H1 (cell line): Measurements from ENCODE around the gene CKB. TPM values are rescaled to one million over a fixed set of nuclear protein-coding genes. Genes with fewer than 3 reads are reported as not detected.

Experiments used
- CTCF ChIA-PET: fragments of 300-600 bp; sonication (Branson Sonifier 250); formaldehyde crosslinking; loops from one replicate; lab custom pipeline; 2021; ENCODE audit not compliant: partially characterized antibody; lab: Charles Lee
- POLR2A ChIA-PET: fragments of 300-600 bp; sonication (Branson Sonifier 250); formaldehyde crosslinking; loops from one replicate; lab custom pipeline; 2021; ENCODE audit warnings: inconsistent platforms; ENCODE audit not compliant: partially characterized antibody; lab: Charles Lee
- DNase-seq, 2 experiments: peaks; one replicate each; pipeline versions ENCODE4 v3.0.0 to v3.0.0-alpha.2; 2010 to 2022; ENCODE audit warnings: low spot score in 2 of 2, low read depth in 1 of 2, mixed read lengths in 1 of 2
- FAIRE-seq: peaks from 2 replicates; lab custom pipeline; 2011; peaks lifted over from hg19 to GRCh38; lab: Jason Lieb, UNC
- H2AFZ ChIP-seq: 2 replicates; pipeline ENCODE4 v1.8.1; 2012; ENCODE audit warnings: low read length, inconsistent platforms
- H2AK5ac ChIP-seq: 2 replicates; pipeline ENCODE4 v1.6.1; 2013; ENCODE audit warnings: low read depth, low read length
- H2BK120ac ChIP-seq: replicated peaks from 2 replicates; pipeline ENCODE3; 2013; ENCODE audit warnings: low read depth, low read length, inconsistent platforms
- H2BK12ac ChIP-seq: 2 replicates; pipeline ENCODE4 v1.6.1; 2013; ENCODE audit warnings: low read depth, low read length
- H2BK15ac ChIP-seq: 2 replicates; pipeline ENCODE4 v1.6.1; 2013; ENCODE audit warnings: low read length
- H2BK20ac ChIP-seq: 2 replicates; pipeline ENCODE4 v1.6.1; 2013; ENCODE audit warnings: low read length
- H2BK5ac ChIP-seq: 2 replicates; pipeline ENCODE4 v1.6.1; 2013; ENCODE audit warnings: low read depth, low read length
- H3K14ac ChIP-seq: 2 replicates; pipeline ENCODE4 v1.6.1; 2013; ENCODE audit warnings: inconsistent platforms; ENCODE audit not compliant: insufficient read length
- H3K18ac ChIP-seq: 2 replicates; pipeline ENCODE4 v1.6.1; 2013; ENCODE audit warnings: low read length; ENCODE audit errors: extremely low read depth
- H3K23ac ChIP-seq: 2 replicates; pipeline ENCODE4 v1.6.1; 2013; ENCODE audit warnings: inconsistent platforms; ENCODE audit not compliant: insufficient read length
- H3K23me2 ChIP-seq: 2 replicates; pipeline ENCODE4 v1.6.1; 2013; ENCODE audit warnings: low read depth, low read length
- H3K27ac ChIP-seq: 2 replicates; pipeline ENCODE4 v1.6.1; 2011; ENCODE audit warnings: low read depth, low read length, inconsistent platforms
- H3K27me3 ChIP-seq, 4 experiments: replicated peaks in 1 of 4; 1 replicate in 1 of 4; 2 replicates in 3 of 4; pipeline versions ENCODE4 v1.6.1 to v1.8.1; 2011 to 2013; ENCODE audit warnings: low read length in 3 of 4, mild to moderate bottlenecking in 3 of 4, inconsistent platforms in 2 of 4, mixed read lengths in 2 of 4, moderate library complexity in 1 of 4; ENCODE audit not compliant: control insufficient read depth in 3 of 4, insufficient read depth in 3 of 4; ENCODE audit errors: extremely low read depth in 1 of 4
- H3K36me3 ChIP-seq, 4 experiments: 2 replicates each; pipeline versions ENCODE4 v1.6.1 to v1.8.1; 2011 to 2013; ENCODE audit warnings: mild to moderate bottlenecking in 4 of 4, low read length in 3 of 4, moderate library complexity in 2 of 4, control low read depth in 1 of 4, inconsistent platforms in 1 of 4; ENCODE audit not compliant: insufficient read depth in 4 of 4, control insufficient read depth in 2 of 4
- H3K4ac ChIP-seq: replicated peaks from 2 replicates; pipeline ENCODE3; 2013; ENCODE audit warnings: low read length, low read depth, mixed read lengths, inconsistent platforms; ENCODE audit not compliant: insufficient read length
- H3K4me1 ChIP-seq, 4 experiments: replicated peaks in 1 of 4; 1 replicate in 1 of 4; 2 replicates in 3 of 4; pipeline versions ENCODE4 v1.6.1 to v1.8.1; 2011 to 2013; ENCODE audit warnings: low read length in 3 of 4, inconsistent platforms in 2 of 4, mixed read lengths in 1 of 4; ENCODE audit not compliant: insufficient read depth in 4 of 4, control insufficient read depth in 3 of 4
- H3K4me2 ChIP-seq, 2 experiments: 2 replicates each; pipeline versions ENCODE4 v1.6.1 to v1.8.1; 2011 to 2013; ENCODE audit warnings: low read depth in 2 of 2, low read length in 2 of 2, control low read depth in 1 of 2, inconsistent platforms in 1 of 2, mild to moderate bottlenecking in 1 of 2; ENCODE audit not compliant: insufficient read depth in 1 of 2
- H3K4me3 ChIP-seq, 4 experiments: fragments of 200-600, 300-600 bp in 1 of 4; sonication (generic), shearing (Covaris generic), sonication (Bioruptor Twin) in 1 of 4; 2 replicates each; pipeline versions ENCODE4 v1.5.1 to v1.8.1; 2011 to 2016; ENCODE audit warnings: low read length in 4 of 4, low read depth in 3 of 4, control low read depth in 2 of 4, inconsistent platforms in 2 of 4, mild to moderate bottlenecking in 2 of 4, mixed read lengths in 1 of 4, moderate library complexity in 1 of 4; ENCODE audit not compliant: insufficient read depth in 2 of 4; ENCODE audit errors: extremely low read depth in 1 of 4
- H3K56ac ChIP-seq: replicated peaks from 2 replicates; pipeline ENCODE3; 2013; ENCODE audit warnings: low read depth, mild to moderate bottlenecking, mixed read lengths, low read length, inconsistent platforms; ENCODE audit not compliant: insufficient read length
- H3K79me1 ChIP-seq: 2 replicates; pipeline ENCODE4 v1.6.1; 2013; ENCODE audit warnings: low read depth, low read length, control low read depth
- H3K79me2 ChIP-seq, 2 experiments: 2 replicates each; pipeline versions ENCODE4 v1.6.1 to v1.8.1; 2012 to 2013; ENCODE audit warnings: low read length in 2 of 2, mild to moderate bottlenecking in 2 of 2, inconsistent platforms in 1 of 2; ENCODE audit not compliant: insufficient read depth in 2 of 2, control insufficient read depth in 1 of 2
- H3K9ac ChIP-seq, 4 experiments: replicated peaks in 1 of 4; 1 replicate in 1 of 4; 2 replicates in 3 of 4; pipeline versions ENCODE4 v1.6.1 to v1.8.1; 2011 to 2013; ENCODE audit warnings: low read depth in 3 of 4, low read length in 3 of 4, control low read depth in 2 of 4, mild to moderate bottlenecking in 2 of 4, moderate library complexity in 2 of 4, inconsistent platforms in 1 of 4; ENCODE audit errors: extremely low read depth in 1 of 4
- H3K9me3 ChIP-seq, 2 experiments: 2 replicates each; pipeline versions ENCODE4 v1.6.1 to v1.8.1; 2012 to 2013; ENCODE audit warnings: mild to moderate bottlenecking in 2 of 2, moderate library complexity in 2 of 2, control low read depth in 1 of 2, inconsistent platforms in 1 of 2, low read depth in 1 of 2, low read length in 1 of 2, mixed read lengths in 1 of 2; ENCODE audit not compliant: insufficient read depth in 2 of 2
- H4K20me1 ChIP-seq, 2 experiments: replicated peaks in 1 of 2; 2 replicates each; pipeline versions ENCODE3 to v1.8.1; 2011 to 2013; ENCODE audit warnings: inconsistent platforms in 2 of 2, low read length in 2 of 2, mild to moderate bottlenecking in 1 of 2; ENCODE audit not compliant: insufficient read depth in 2 of 2, control insufficient read depth in 1 of 2
- H4K5ac ChIP-seq: 2 replicates; pipeline ENCODE4 v1.6.1; 2013; ENCODE audit warnings: low read length, low read depth, mixed read lengths, inconsistent platforms; ENCODE audit not compliant: insufficient read length
- H4K8ac ChIP-seq: 2 replicates; pipeline ENCODE4 v1.8.0; 2013; ENCODE audit warnings: mild to moderate bottlenecking, moderate library complexity, low read length, inconsistent platforms; ENCODE audit not compliant: insufficient read depth; ENCODE audit errors: extremely low read depth
- H4K91ac ChIP-seq: replicated peaks from 2 replicates; pipeline ENCODE3; 2013; ENCODE audit warnings: low read length, mixed read lengths, inconsistent platforms; ENCODE audit not compliant: insufficient read length
- CHD2 ChIP-seq: IDR thresholded peaks from 2 replicates; pipeline ENCODE4 v1.6.1; 2012; ENCODE audit warnings: low read length, improper control_type of control experiment
- GABPA ChIP-seq: IDR thresholded peaks from 2 replicates; pipeline ENCODE4 v1.6.1; 2011; ENCODE audit warnings: mild to moderate bottlenecking, low read length, moderate library complexity, borderline replicate concordance; ENCODE audit not compliant: insufficient read depth
- MAFK ChIP-seq: IDR thresholded peaks from 2 replicates; pipeline ENCODE4 v1.6.1; 2012; ENCODE audit warnings: low read depth, mild to moderate bottlenecking, improper control_type of control experiment, low read length
- WGBS, 2 experiments: shearing (Covaris generic) in 1 of 2; methylation state at CpG; one replicate each; pipeline versions ENCODE4 v1.1.6 to v1.1.7; 2013 to 2015; ENCODE audit warnings: low lambda C conversion rate in 2 of 2, mixed read lengths in 2 of 2, inconsistent platforms in 1 of 2, low coverage in 1 of 2, missing lambda C conversion rate in 1 of 2; ENCODE audit not compliant: insufficient replicate concordance in 2 of 2, insufficient coverage in 1 of 2, insufficient read length in 1 of 2; ENCODE audit errors: extremely low coverage in 1 of 2, missing lambda C conversion rate in 1 of 2; 5-methylcytosine and 5-hydroxymethylcytosine counted together
- polyA plus RNA-seq, 7 experiments: library from polyadenylated mRNA; depleted of rRNA in 3 of 7; stranded (reverse) in 5 of 7; unstranded in 2 of 7; fragments of >200 nt in 5 of 7; fragments of 200-250 nt in 2 of 7; gene quantifications; 1 replicate in 5 of 7; 2 replicates in 1 of 7; 4 replicates in 1 of 7; pipeline versions ENCODE4 v1.2.1 to v1.2.3, GENCODE V29; 2011 to 2013; ENCODE audit warnings: missing spikeins in 2 of 7, mixed read lengths in 2 of 7
- total RNA-seq: library from RNA; stranded (reverse); fragmentation: NEBNext Ultra II Directional; extraction: Animal tissue kit (Norgen Biotek cat#: 25700); gene quantifications from 2 replicates; pipeline ENCODE4 v1.2.1, GENCODE V29; 2021
- TF ChIP-seq, protein P1 (sequence below), 3 experiments: IDR thresholded peaks; 1 replicate in 2 of 3; 2 replicates in 1 of 3; pipeline versions ENCODE4 v1.5.1 to v1.6.1; 2011; ENCODE audit warnings: low read length in 3 of 3, mild to moderate bottlenecking in 3 of 3, inconsistent platforms in 2 of 3, low read depth in 1 of 3, moderate library complexity in 1 of 3; ENCODE audit not compliant: insufficient read depth in 1 of 3; ENCODE audit errors: control extremely low read depth in 1 of 3
- TF ChIP-seq, protein P2 (sequence below): IDR thresholded peaks from 2 replicates; pipeline ENCODE4 v1.6.1; 2011; ENCODE audit warnings: low read depth, mild to moderate bottlenecking, low read length; ENCODE audit not compliant: insufficient read depth

The CKB gene
- total and polyA plus RNA-seq, 2 of the 8 experiments (the other 6 are each of a cell fraction or from before 2014, with no cell fraction given): 538 to 950 TPM

DNA sequence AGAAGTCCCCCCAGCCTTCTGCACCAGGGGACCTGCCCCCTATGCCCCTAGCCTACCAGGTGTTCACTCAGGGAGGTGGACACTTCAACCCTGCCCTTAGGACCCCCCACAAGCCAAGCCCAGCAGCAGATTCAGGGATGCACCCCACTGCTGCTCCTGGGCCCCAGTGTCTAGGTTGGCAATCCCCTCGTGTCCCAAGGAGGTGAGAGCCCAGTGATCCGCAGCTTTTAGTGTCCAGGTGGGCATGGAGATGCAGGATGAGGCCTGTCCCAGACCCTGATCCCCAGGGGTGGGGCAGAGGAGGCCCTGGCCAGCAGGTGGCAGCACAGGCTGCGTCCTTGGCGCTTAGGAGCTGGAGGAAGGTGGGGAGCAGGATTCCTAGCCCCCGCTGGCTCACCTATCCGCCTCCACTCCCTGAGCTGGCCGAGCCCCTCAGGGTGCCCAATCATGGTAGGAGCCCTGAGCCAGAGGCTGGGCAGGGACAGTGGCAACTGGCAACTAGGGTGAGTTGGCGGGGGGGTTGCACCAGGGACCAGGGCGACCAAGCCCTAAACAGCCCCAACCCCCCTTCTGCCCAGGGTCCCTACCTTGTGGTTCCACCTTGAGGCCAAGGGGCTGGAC is 4.1 kb downstream of the CKB start:
- Histone ChIP-seq H3K4me1 (peaks cover 0 to 27% (median 18%) of the 10 kb centered on the region in 4 experiments; a peak in 6 of 7 replicates), H2BK5ac (0 out of 2 replicates have a peak overlapping the region, but pooled peaks have one; percentile 52), H4K5ac (no peak overlapping the region), H3K9ac (peak overlapping the region in 2 of 4 experiments; percentile 2 to 12; a peak in 1 of 7 replicates), H3K9me3 (no peaks in the 10 kb centered on the region), H2AK5ac (no peak overlapping the region), H3K27ac (no peak overlapping the region), H2BK120ac (no peak overlapping the region), H3K18ac (no peak overlapping the region), H3K79me2 (peaks cover 0 to 2% of the 10 kb centered on the region in 2 experiments; a peak in 1 of 4 replicates), H2BK20ac (no peak overlapping the region), H3K27me3 (peaks cover 0 to 4% (median 4%) of the 10 kb centered on the region in 4 experiments; a peak in 6 of 7 replicates), H2BK15ac (peak overlapping the region; percentile 53; the same call in 1 of the 2 replicates), H3K4me2 (peak overlapping the region in 1 of 2 experiments; percentile 37; a peak in 1 of 4 replicates), H3K56ac (no peak overlapping the region), H3K36me3 (peaks cover 8 to 23% (median 17%) of the 10 kb centered on the region in 4 experiments; a peak in 7 of 8 replicates), H4K8ac (no peak overlapping the region; the same call in 1 of the 2 replicates), H4K91ac (peak overlapping the region; percentile 15), H3K14ac (no peak overlapping the region), H3K79me1 (no peaks in the 10 kb centered on the region), H3K4ac (no peak overlapping the region), H3K4me3 (no peak overlapping the region), H2BK12ac (no peak overlapping the region), H3K23me2 (peaks cover 14% of the 10 kb centered on the region; the same call in 1 of the 2 replicates), H3K23ac (no peak overlapping the region), H4K20me1 (peaks cover 10 to 21% of the 10 kb centered on the region in 2 experiments), H2AFZ (no peak overlapping the region)
- 52% methylated on average over 9 of the region's 9 CpGs; no CpG with 5 or more reads in 1 of the 2 experiments for WGBS, 2 experiments
- peak; percentile 68 for FAIRE-seq
- CTCF ChIA-PET: interaction anchor here (0.7 to 31.3 kb wide), 14 partner anchors 9 to 195 kb away, joined by 3 to 921 read pairs (median 4); partner anchors contain the start of genes BAG5 and TRMT61A
- POLR2A ChIA-PET: interaction anchor here (0.5 to 12.6 kb wide), 9 partner anchors 8 to 270 kb away, joined by 3 to 844 read pairs (median 3); partner anchors contain the start of genes BAG5, COA8 and TRMT61A
- peak in 1 of 2 experiments; percentile 93 for DNase-seq
- TF ChIP-seq CHD2 (no peak), MAFK (no peak), GABPA (peak; percentile 46; the same call in 1 of the 2 replicates)
- TF ChIP-seq, protein P1, sequence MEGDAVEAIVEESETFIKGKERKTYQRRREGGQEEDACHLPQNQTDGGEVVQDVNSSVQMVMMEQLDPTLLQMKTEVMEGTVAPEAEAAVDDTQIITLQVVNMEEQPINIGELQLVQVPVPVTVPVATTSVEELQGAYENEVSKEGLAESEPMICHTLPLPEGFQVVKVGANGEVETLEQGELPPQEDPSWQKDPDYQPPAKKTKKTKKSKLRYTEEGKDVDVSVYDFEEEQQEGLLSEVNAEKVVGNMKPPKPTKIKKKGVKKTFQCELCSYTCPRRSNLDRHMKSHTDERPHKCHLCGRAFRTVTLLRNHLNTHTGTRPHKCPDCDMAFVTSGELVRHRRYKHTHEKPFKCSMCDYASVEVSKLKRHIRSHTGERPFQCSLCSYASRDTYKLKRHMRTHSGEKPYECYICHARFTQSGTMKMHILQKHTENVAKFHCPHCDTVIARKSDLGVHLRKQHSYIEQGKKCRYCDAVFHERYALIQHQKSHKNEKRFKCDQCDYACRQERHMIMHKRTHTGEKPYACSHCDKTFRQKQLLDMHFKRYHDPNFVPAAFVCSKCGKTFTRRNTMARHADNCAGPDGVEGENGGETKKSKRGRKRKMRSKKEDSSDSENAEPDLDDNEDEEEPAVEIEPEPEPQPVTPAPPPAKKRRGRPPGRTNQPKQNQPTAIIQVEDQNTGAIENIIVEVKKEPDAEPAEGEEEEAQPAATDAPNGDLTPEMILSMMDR (IDR thresholded peaks at IDR 0.05; ENCODE audit: control extremely low read depth in 1 of 3, insufficient read depth in 1 of 3, low read depth in 1 of 3, low read length in 3 of 3): peak in 2 of 3 experiments; percentile 84 to 97; a peak in 3 of 4 replicates
- TF ChIP-seq, protein P2, sequence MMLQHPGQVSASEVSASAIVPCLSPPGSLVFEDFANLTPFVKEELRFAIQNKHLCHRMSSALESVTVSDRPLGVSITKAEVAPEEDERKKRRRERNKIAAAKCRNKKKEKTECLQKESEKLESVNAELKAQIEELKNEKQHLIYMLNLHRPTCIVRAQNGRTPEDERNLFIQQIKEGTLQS: no peak
